CD4-positive, alpha-beta T cell (primary cell): Measurements from ENCODE around the gene FOXE3. TPM values are rescaled to one million over a fixed set of nuclear protein-coding genes. Genes with fewer than 3 reads are reported as not detected.

Source experiments
- ATAC-seq: fragments of 200-7000 bp; cut with Tn5 transposase; one replicate; pipeline ENCODE4 v1.10.0; 2022; ENCODE audit warnings: mild to moderate bottlenecking; ENCODE audit not compliant: poor library complexity
- CTCF ChIA-PET: fragments of 350-600 bp; sonication (Branson Sonifier 250); formaldehyde crosslinking; loops from one replicate; lab custom pipeline; 2021; ENCODE audit warnings: antibody characterized with exemption, inconsistent platforms; lab: Charles Lee
- POLR2A ChIA-PET: fragments of 350-600 bp; sonication (Branson Sonifier 250); formaldehyde crosslinking; loops from one replicate; lab custom pipeline; 2021; ENCODE audit warnings: antibody characterized with exemption, inconsistent platforms; lab: Charles Lee
- DNase-seq, 14 experiments: peaks; one replicate each; pipeline ENCODE4 v3.0.0-alpha.2; 2013 to 2020; ENCODE audit warnings: mixed read lengths in 2 of 14
- H3K27ac ChIP-seq, 2 donors: one replicate each; pipeline versions ENCODE4 v1.5.1 to v1.7.0; 2013; ENCODE audit warnings: low read length in 2 of 2, low read depth in 1 of 2, mild to moderate bottlenecking in 1 of 2
- H3K27me3 ChIP-seq, 2 experiments: 1 replicate in 1 of 2; 2 replicates in 1 of 2; pipeline versions ENCODE4 v1.6.1 to v1.7.0; 2013; ENCODE audit warnings: low read length in 2 of 2, control low read depth in 1 of 2, mild to moderate bottlenecking in 1 of 2, moderate library complexity in 1 of 2; ENCODE audit not compliant: insufficient read depth in 2 of 2, control insufficient read depth in 1 of 2
- H3K36me3 ChIP-seq: one replicate; pipeline ENCODE4 v1.6.1; 2013; ENCODE audit warnings: low read length, control low read depth; ENCODE audit not compliant: insufficient read depth
- H3K4me1 ChIP-seq: one replicate; pipeline ENCODE4 v1.6.1; 2013; ENCODE audit warnings: low read length, control low read depth; ENCODE audit not compliant: insufficient read depth
- H3K4me3 ChIP-seq: one replicate; pipeline ENCODE4 v1.5.1; 2013; ENCODE audit warnings: mild to moderate bottlenecking, low read length, moderate library complexity
- H3K9me3 ChIP-seq, 2 experiments: 1 replicate in 1 of 2; 2 replicates in 1 of 2; pipeline versions ENCODE4 v1.6.1 to v1.7.0; 2013; ENCODE audit warnings: low read length in 2 of 2, mild to moderate bottlenecking in 2 of 2, control low read depth in 1 of 2, moderate library complexity in 1 of 2; ENCODE audit not compliant: control insufficient read depth in 1 of 2, insufficient read depth in 1 of 2
- H3K27ac Mint-ChIP-seq: one replicate; pipeline ENCODE4 v1.8.0; 2020; ENCODE audit warnings: mixed read lengths
- H3K27me3 Mint-ChIP-seq: one replicate; pipeline ENCODE4 v1.8.0; 2021; ENCODE audit warnings: mixed read lengths
- H3K36me3 Mint-ChIP-seq: one replicate; pipeline ENCODE4 v1.8.0; 2021; ENCODE audit warnings: low read depth, mixed read lengths
- H3K4me1 Mint-ChIP-seq: one replicate; pipeline ENCODE4 v1.8.0; 2021; ENCODE audit warnings: low read depth, mixed read lengths
- H3K4me3 Mint-ChIP-seq: one replicate; pipeline ENCODE4 v1.8.0; 2020; ENCODE audit warnings: mild to moderate bottlenecking, mixed read lengths
- H3K9me3 Mint-ChIP-seq: one replicate; pipeline ENCODE4 v1.8.0; 2020; ENCODE audit warnings: mixed read lengths
- CTCF ChIP-seq: fragments of 200-600 bp; IDR thresholded peaks from one replicate; pipeline ENCODE4 v1.8.0; 2022; ENCODE audit warnings: antibody characterized with exemption, mild to moderate bottlenecking
- intact Hi-C, 2 experiments: fragments of 100-400 bp; cut with DNase I in 1 of 2; cut with micrococcal nuclease in 1 of 2; formaldehyde crosslinking; loops; one replicate each; pipeline versions ENCODE4 v1.15.1 to v1.9.0; 2023 to 2025; cut with DNase I, micrococcal nuclease
- polyA plus RNA-seq, 2 donors: library from polyadenylated mRNA; unstranded; fragments of 120-200 nt; gene quantifications; one replicate each; pipeline ENCODE4 v1.2.1, GENCODE V29; 2013
- total RNA-seq, 174 experiments: library from RNA in 2 of 174; stranded (reverse) in 2 of 174; gene quantifications; one replicate each; pipeline ENCODE4 v1.2.3 and lab custom pipeline; 2021 to 2026

Gene FOXE3
- total RNA-seq, result not detected
- polyA plus RNA-seq (2013, experiment 1 of 2), result 0.04 TPM
- polyA plus RNA-seq (2013, experiment 2 of 2), result not detected
- total RNA-seq (lab: John Stamatoyannopoulos, UW), result 0 to 0.12 (median 0) reads per million in 172 experiments

GRCh38 chr1:47415728-47416318 lies at the start of gene FOXE3:
FOXE3 (plus strand) TSS chr1:47416285; CDS start chr1:47416316, 31 bp downstream.
- no peaks in the 10 kb centered on the region for H3K9me3 Mint-ChIP-seq
- peaks cover 5% of the 10 kb centered on the region for H3K4me1 Mint-ChIP-seq
- no peaks in the 10 kb centered on the region for H3K9me3 ChIP-seq
- H3K27me3 Mint-ChIP-seq, result peaks cover 66% of the 10 kb centered on the region
- peaks cover 24 to 46% of the 10 kb centered on the region in 2 experiments for H3K27me3 ChIP-seq
- DNase-seq (no peak), ATAC-seq (no peak)
- no peaks in the 10 kb centered on the region for H3K36me3 Mint-ChIP-seq
- no peaks in the 10 kb centered on the region for H3K36me3 ChIP-seq
- no peak for TF ChIP-seq CTCF
- CTCF ChIA-PET, result interaction anchor here (1.4 kb wide), 1 partner anchor 20 kb away, joined by 3 read pairs; no protein-coding TSS in a partner anchor
- H3K4me3 Mint-ChIP-seq, result peak within 1 kb of the TSS; percentile 25
- POLR2A ChIA-PET, result no interaction called here
- no peak within 1 kb of the TSS for H3K27ac Mint-ChIP-seq
- no peak within 1 kb of the TSS for H3K27ac ChIP-seq
- intact Hi-C loops, result no loop called here
- no peak within 1 kb of the TSS for H3K4me3 ChIP-seq
- no peaks in the 10 kb centered on the region for H3K4me1 ChIP-seq

GRCh38 chr1:47367651-47368050 lies 48.4 kb upstream of the FOXE3 start:
- no peak for TF ChIP-seq CTCF
- intact Hi-C loops, result no loop called here
- no peaks in the 10 kb centered on the region for H3K9me3 Mint-ChIP-seq
- H3K9me3 ChIP-seq, result no peaks in the 10 kb centered on the region
- ChIA-PET POLR2A (no interaction called here), CTCF (no interaction called here)
- H3K27ac Mint-ChIP-seq, result no peak overlapping the region
- H3K27ac ChIP-seq, result no peak overlapping the region
- ATAC-seq (no peak), DNase-seq (no peak)
- H3K4me3 ChIP-seq, result no peak overlapping the region
- H3K4me1 Mint-ChIP-seq, result peaks cover 6% of the 10 kb centered on the region
- H3K27me3 Mint-ChIP-seq, result no peaks in the 10 kb centered on the region
- H3K4me1 ChIP-seq, result peaks cover 5% of the 10 kb centered on the region
- H3K36me3 Mint-ChIP-seq, result peaks cover 41% of the 10 kb centered on the region
- H3K27me3 ChIP-seq, result no peaks in the 10 kb centered on the region
- peaks cover 13% of the 10 kb centered on the region for H3K36me3 ChIP-seq
- no peak overlapping the region for H3K4me3 Mint-ChIP-seq

- Histone ChIP-seq H3K4me3 (no peak overlapping the region), H3K27me3 (no peaks in the 10 kb centered on the region), H3K36me3 (peaks cover 46% of the 10 kb centered on the region), H3K9me3 (no peaks in the 10 kb centered on the region), H3K27ac (no peak overlapping the region), H3K4me1 (no peaks in the 10 kb centered on the region)
- ChIA-PET POLR2A (no interaction called here), CTCF (no interaction called here)
- H3K4me1 Mint-ChIP-seq, result no peaks in the 10 kb centered on the region
- no peak for TF ChIP-seq CTCF
- H3K27me3 Mint-ChIP-seq, result no peaks in the 10 kb centered on the region
- no peak overlapping the region for H3K4me3 Mint-ChIP-seq
- intact Hi-C loops, result no loop called here
- H3K9me3 Mint-ChIP-seq, result no peaks in the 10 kb centered on the region
- no peak for ATAC-seq
- no peak for DNase-seq
- H3K36me3 Mint-ChIP-seq, result peaks cover 72% of the 10 kb centered on the region
- no peak overlapping the region for H3K27ac Mint-ChIP-seq
Measured at GRCh38 chr1:47371016-47371517, 45.0 kb upstream of the FOXE3 start.
